Lower leg skin (tissue), 4 donors: ENCODE measurements around the gene RERE. TPM values are rescaled to one million over a fixed set of nuclear protein-coding genes. Genes with fewer than 3 reads are reported as not detected.

Experiments
- DNase-seq, 2 donors: peaks; one replicate each; pipeline ENCODE4 v3.0.0-alpha.2; 2019; ENCODE audit warnings: low spot score in 2 of 2
- H3K4me3 ChIP-seq: fragments of 200-600 bp; sonication (generic); 2 replicates; pipeline ENCODE4 v1.5.1; 2017; ENCODE audit warnings: mild to moderate bottlenecking, low read depth; ENCODE audit not compliant: poor library complexity, severe bottlenecking
- POLR2A ChIP-seq, 2 donors: fragments of 450-650 bp; IDR thresholded peaks; one replicate each; pipeline ENCODE4 v1.6.1; 2016 to 2017; ENCODE audit warnings: antibody characterized with exemption in 2 of 2, mild to moderate bottlenecking in 1 of 2, moderate library complexity in 1 of 2
- WGBS, 2 donors: methylation state at CpG; one replicate each; pipeline ENCODE4 v1.1.5; 2018; 5-methylcytosine and 5-hydroxymethylcytosine counted together
- intact Hi-C: fragments of 100-400 bp; cut with DNase I; formaldehyde crosslinking; loops from one replicate; pipeline ENCODE4 v1.15.0; 2023; ENCODE audit warnings: low total_unique reads
- total RNA-seq, 4 donors: library from RNA; depleted of rRNA; stranded (reverse); fragments of >200 nt; gene quantifications; one replicate each; pipeline ENCODE4 v1.1.0, GENCODE V29; 2016
- TF ChIP-seq, protein P1 (sequence below), 3 donors: fragments of 450-650 bp; IDR thresholded peaks; one replicate each; pipeline ENCODE4 v1.5.1; 2016; ENCODE audit warnings: antibody characterized with exemption in 3 of 3, mild to moderate bottlenecking in 3 of 3, moderate library complexity in 2 of 3

The RERE gene
- total RNA-seq, 4 donors from 2014 or later: 41.0 to 84.9 (median 76.8) TPM

GRCh38 chr1:8846263-8846662 lies 28.8 kb upstream of the RERE start:
- H3K4me3 ChIP-seq: no peak overlapping the region
- no peak for DNase-seq
- intact Hi-C loops: no loop called here
- TF ChIP-seq, protein P1, sequence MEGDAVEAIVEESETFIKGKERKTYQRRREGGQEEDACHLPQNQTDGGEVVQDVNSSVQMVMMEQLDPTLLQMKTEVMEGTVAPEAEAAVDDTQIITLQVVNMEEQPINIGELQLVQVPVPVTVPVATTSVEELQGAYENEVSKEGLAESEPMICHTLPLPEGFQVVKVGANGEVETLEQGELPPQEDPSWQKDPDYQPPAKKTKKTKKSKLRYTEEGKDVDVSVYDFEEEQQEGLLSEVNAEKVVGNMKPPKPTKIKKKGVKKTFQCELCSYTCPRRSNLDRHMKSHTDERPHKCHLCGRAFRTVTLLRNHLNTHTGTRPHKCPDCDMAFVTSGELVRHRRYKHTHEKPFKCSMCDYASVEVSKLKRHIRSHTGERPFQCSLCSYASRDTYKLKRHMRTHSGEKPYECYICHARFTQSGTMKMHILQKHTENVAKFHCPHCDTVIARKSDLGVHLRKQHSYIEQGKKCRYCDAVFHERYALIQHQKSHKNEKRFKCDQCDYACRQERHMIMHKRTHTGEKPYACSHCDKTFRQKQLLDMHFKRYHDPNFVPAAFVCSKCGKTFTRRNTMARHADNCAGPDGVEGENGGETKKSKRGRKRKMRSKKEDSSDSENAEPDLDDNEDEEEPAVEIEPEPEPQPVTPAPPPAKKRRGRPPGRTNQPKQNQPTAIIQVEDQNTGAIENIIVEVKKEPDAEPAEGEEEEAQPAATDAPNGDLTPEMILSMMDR (IDR thresholded peaks at IDR 0.05): no peak
- no peak for TF ChIP-seq POLR2A (IDR thresholded peaks at IDR 0.05)
- WGBS, 2 donors: 80 to 89% methylated on average over 4 of the region's 4 CpGs

DNA sequence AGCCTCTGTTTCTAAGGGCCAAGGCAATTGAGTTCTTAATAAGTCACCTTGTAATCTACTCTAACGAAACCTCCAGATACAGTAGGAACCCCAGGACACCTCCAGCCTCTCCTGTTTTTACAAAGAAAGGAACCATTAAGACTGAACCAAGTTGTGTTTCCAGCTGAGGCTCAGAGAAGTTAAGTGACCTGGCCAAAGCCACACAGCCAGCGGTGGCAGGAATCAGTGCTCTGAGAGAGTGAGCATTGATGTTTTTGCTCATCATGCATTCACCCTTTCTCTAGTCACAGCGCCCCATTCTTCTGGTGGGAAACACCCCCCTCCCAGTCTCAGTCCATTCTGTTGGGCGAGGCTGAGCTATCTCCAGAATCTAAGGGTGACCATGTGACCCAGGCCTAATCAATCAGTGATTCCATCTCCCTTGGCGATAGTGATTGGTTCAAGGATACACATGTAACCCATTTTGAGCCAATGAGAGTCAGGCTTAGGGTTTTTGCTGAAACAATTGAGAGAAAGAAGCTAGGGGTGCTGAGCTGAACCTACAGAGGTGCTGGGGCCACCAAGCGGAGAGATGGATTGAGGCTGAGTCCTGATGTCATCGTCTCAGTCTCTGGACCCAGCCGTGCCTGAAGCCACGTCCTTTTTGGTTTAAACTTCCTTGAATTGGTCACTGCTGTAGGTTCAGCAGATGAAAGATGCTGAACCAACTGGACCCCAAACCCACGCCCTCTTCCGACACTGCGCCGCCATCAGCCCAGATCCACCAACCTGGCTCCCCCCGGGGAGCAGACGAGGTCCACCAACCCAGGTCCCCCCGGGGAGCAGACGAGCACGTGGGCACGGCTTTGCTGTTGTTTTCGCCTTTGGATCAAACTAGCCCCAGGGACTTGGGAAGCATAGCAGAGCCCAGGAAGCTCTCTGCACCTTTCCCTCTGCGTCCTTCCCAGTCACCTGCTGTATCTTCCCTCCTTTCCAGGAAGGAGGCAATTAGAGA lies 28.0 kb upstream of the RERE start:
- no peak for DNase-seq
- TF ChIP-seq, protein P1 (IDR thresholded peaks at IDR 0.05): no peak
- no peak for TF ChIP-seq POLR2A (IDR thresholded peaks at IDR 0.05)
- WGBS, 2 donors: 88 to 89% methylated on average over 21 of the region's 21 CpGs

GRCh38 chr1:8844501-8845006 lies 27.1 kb upstream of the RERE start:
- intact Hi-C loops: no loop called here
- no peak overlapping the region for H3K4me3 ChIP-seq
- TF ChIP-seq, protein P1 (IDR thresholded peaks at IDR 0.05): no peak
- no peak for TF ChIP-seq POLR2A (IDR thresholded peaks at IDR 0.05)
- WGBS, 2 donors: 65% methylated on average over 7 of the region's 7 CpGs
- DNase-seq: no peak

More for the DNA sequence above, 28.0 kb upstream of the RERE start:
- no peak overlapping the region for H3K4me3 ChIP-seq
- intact Hi-C loops: no loop called here

GRCh38 chr1:8841395-8841794 lies 24.0 kb upstream of the RERE start:
- 88 to 95% methylated on average over 3 of the region's 3 CpGs for WGBS, 2 donors
- H3K4me3 ChIP-seq: no peak overlapping the region
- intact Hi-C loops: no loop called here

DNA sequence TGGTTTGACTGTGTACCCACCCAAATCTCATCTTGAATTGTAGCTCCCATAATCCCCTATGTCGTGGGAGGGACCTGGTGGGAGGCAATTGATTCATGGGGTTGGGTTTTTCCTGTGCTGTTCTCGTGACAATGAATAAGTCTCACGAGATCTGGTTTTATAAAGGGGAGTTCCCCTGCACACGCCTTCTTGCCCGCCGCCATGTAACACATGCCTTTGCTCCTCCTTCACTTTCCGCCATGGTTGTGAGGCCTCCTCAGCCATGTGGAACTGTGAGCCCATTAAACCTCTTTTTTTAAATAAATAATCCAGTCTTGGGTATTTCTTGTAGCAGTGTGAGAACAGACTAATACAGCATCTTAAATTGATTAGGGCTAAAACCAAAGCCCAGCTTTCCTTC lies 22.6 kb upstream of the RERE start:
- 95 to 97% methylated on average over 7 of the region's 7 CpGs for WGBS, 2 donors
- intact Hi-C loops: no loop called here
- TF ChIP-seq, protein P1 (IDR thresholded peaks at IDR 0.05): no peak
- TF ChIP-seq POLR2A (IDR thresholded peaks at IDR 0.05): no peak

More at GRCh38 chr1:8841395-8841794, 24.0 kb upstream of the RERE start:
- no peak for DNase-seq
- TF ChIP-seq, protein P1 (IDR thresholded peaks at IDR 0.05): no peak

More for the DNA sequence above, 22.6 kb upstream of the RERE start:
- H3K4me3 ChIP-seq: no peak overlapping the region
- no peak for DNase-seq
